ENCODE measurements around the gene MEI1.

DNA sequence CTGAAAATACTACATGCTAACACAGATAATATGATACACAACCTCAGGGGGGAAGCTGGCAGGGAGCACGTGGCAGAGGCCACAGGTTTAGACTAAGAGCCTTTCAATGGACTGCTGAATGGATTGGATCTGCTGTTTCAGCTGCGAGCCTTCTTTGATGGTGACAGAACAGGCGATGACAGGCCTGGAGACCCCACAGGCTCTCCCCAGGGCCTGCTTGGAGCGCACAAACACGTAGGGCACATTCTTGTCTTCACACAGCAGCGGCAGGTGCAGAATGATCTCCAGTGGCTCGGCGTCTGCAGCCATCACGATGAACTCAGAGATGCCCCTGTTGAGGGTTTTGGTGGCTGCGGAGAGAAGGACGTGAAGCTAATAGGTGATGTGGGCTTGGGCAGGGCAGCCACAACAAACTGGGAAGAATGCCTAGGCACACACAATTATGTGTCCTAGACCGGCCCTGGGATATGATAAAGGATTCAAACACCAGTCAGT, 24.4 kb upstream of the MEI1 start:
- TF ChIP-seq, protein P1, sequence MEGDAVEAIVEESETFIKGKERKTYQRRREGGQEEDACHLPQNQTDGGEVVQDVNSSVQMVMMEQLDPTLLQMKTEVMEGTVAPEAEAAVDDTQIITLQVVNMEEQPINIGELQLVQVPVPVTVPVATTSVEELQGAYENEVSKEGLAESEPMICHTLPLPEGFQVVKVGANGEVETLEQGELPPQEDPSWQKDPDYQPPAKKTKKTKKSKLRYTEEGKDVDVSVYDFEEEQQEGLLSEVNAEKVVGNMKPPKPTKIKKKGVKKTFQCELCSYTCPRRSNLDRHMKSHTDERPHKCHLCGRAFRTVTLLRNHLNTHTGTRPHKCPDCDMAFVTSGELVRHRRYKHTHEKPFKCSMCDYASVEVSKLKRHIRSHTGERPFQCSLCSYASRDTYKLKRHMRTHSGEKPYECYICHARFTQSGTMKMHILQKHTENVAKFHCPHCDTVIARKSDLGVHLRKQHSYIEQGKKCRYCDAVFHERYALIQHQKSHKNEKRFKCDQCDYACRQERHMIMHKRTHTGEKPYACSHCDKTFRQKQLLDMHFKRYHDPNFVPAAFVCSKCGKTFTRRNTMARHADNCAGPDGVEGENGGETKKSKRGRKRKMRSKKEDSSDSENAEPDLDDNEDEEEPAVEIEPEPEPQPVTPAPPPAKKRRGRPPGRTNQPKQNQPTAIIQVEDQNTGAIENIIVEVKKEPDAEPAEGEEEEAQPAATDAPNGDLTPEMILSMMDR (IDR thresholded peaks at IDR 0.05), result no peak
- no peak for TF ChIP-seq POLR2A (IDR thresholded peaks at IDR 0.05)
